Glutamatergic neuron (in vitro differentiated cells): ENCODE data around the gene PI4KA. TPM values are rescaled to one million over a fixed set of nuclear protein-coding genes. Genes with fewer than 3 reads are reported as not detected.
"Not testable (repeated sequence)": the region's sequence is repeated elsewhere in the genome, so short reads cannot be mapped to it uniquely, and the experiment has no call there.

Source experiments
- DNase-seq: peaks from one replicate; pipeline ENCODE4 v3.0.0; 2022
- H3K27ac Mint-ChIP-seq: one replicate; pipeline ENCODE4 v1.8.0; 2020; ENCODE audit warnings: mild to moderate bottlenecking, mixed read lengths, inconsistent platforms; ENCODE audit not compliant: unreplicated experiment
- H3K27me3 Mint-ChIP-seq: one replicate; pipeline ENCODE4 v1.8.0; 2020; ENCODE audit warnings: mild to moderate bottlenecking, moderate library complexity, mixed read lengths, inconsistent platforms; ENCODE audit not compliant: unreplicated experiment
- H3K36me3 Mint-ChIP-seq: one replicate; pipeline ENCODE4 v1.8.0; 2020; ENCODE audit warnings: mild to moderate bottlenecking, mixed read lengths, inconsistent platforms; ENCODE audit not compliant: unreplicated experiment
- H3K4me1 Mint-ChIP-seq: one replicate; pipeline ENCODE4 v1.8.0; 2020; ENCODE audit warnings: mild to moderate bottlenecking, low read depth, mixed read lengths, inconsistent platforms; ENCODE audit not compliant: unreplicated experiment
- H3K4me3 Mint-ChIP-seq: one replicate; pipeline ENCODE4 v1.8.0; 2020; ENCODE audit warnings: mild to moderate bottlenecking, mixed read lengths, inconsistent platforms; ENCODE audit not compliant: unreplicated experiment
- H3K9me3 Mint-ChIP-seq: one replicate; pipeline ENCODE4 v1.8.0; 2020; ENCODE audit warnings: mild to moderate bottlenecking, moderate library complexity, mixed read lengths, inconsistent platforms; ENCODE audit not compliant: unreplicated experiment
- CTCF ChIP-seq: fragments of 200-600 bp; sonication (generic); IDR thresholded peaks from one replicate; pipeline ENCODE4 v1.5.0; 2021; ENCODE audit not compliant: partially characterized antibody, unreplicated experiment
- total RNA-seq: library from RNA; stranded (reverse); fragmentation: NEBNext Ultra II Directional; extraction: Animal tissue kit (Norgen Biotek cat#: 25700); gene quantifications from one replicate; pipeline ENCODE4 v1.2.1, GENCODE V29; 2021; ENCODE audit not compliant: unreplicated experiment

PI4KA gene
- total RNA-seq, 1 donor from 2014 or later = 165 TPM

- H3K36me3 Mint-ChIP-seq = no peaks in the 10 kb centered on the region
- peaks cover 2% of the 10 kb centered on the region for H3K4me1 Mint-ChIP-seq
- TF ChIP-seq CTCF = no peak
- no peak overlapping the region for H3K4me3 Mint-ChIP-seq
- H3K9me3 Mint-ChIP-seq = no peaks in the 10 kb centered on the region
- no peak overlapping the region for H3K27ac Mint-ChIP-seq
- no peak for DNase-seq
- no peaks in the 10 kb centered on the region for H3K27me3 Mint-ChIP-seq
Observed at GRCh38 chr22:20836987-20837823, 21.4 kb downstream of the PI4KA start.

- DNase-seq = no peak
- no peak for TF ChIP-seq CTCF
- no peak overlapping the region for H3K27ac Mint-ChIP-seq
- no peaks in the 10 kb centered on the region for H3K27me3 Mint-ChIP-seq
- H3K9me3 Mint-ChIP-seq = no peaks in the 10 kb centered on the region
- no peaks in the 10 kb centered on the region for H3K4me1 Mint-ChIP-seq
- peaks cover 7% of the 10 kb centered on the region for H3K36me3 Mint-ChIP-seq
- H3K4me3 Mint-ChIP-seq = no peak overlapping the region
Observed at GRCh38 chr22:20834725-20835124, 23.9 kb downstream of the PI4KA start.

GRCh38 chr22:20834206-20834605, 24.4 kb downstream of the PI4KA start:
- Mint-ChIP-seq H3K27me3 (no peaks in the 10 kb centered on the region), H3K4me3 (no peak overlapping the region), H3K27ac (no peak overlapping the region), H3K36me3 (peaks cover 10% of the 10 kb centered on the region), H3K4me1 (no peaks in the 10 kb centered on the region), H3K9me3 (no peaks in the 10 kb centered on the region)
- no peak for TF ChIP-seq CTCF
- DNase-seq = no peak

GRCh38 chr22:20833225-20833665, 25.4 kb downstream of the PI4KA start:
- Mint-ChIP-seq H3K9me3 (no peaks in the 10 kb centered on the region), H3K27ac (no peak overlapping the region), H3K27me3 (no peaks in the 10 kb centered on the region), H3K36me3 (peaks cover 10% of the 10 kb centered on the region), H3K4me1 (no peaks in the 10 kb centered on the region), H3K4me3 (no peak overlapping the region)
- TF ChIP-seq CTCF = no peak
- DNase-seq = no peak

- Mint-ChIP-seq H3K36me3 (peaks cover 10% of the 10 kb centered on the region), H3K4me3 (no peak overlapping the region), H3K27ac (no peak overlapping the region), H3K27me3 (no peaks in the 10 kb centered on the region), H3K4me1 (no peaks in the 10 kb centered on the region), H3K9me3 (no peaks in the 10 kb centered on the region)
- no peak for DNase-seq
- no peak for TF ChIP-seq CTCF
Observed at GRCh38 chr22:20829491-20830134, 29.0 kb downstream of the PI4KA start.

- DNase-seq, H3K4me1 Mint-ChIP-seq, H3K36me3 Mint-ChIP-seq, H3K9me3 Mint-ChIP-seq, H3K27ac Mint-ChIP-seq, H3K27me3 Mint-ChIP-seq, H3K4me3 Mint-ChIP-seq: not testable (repeated sequence)
Observed at GRCh38 chr22:20826373-20827152, 32.0 kb downstream of the PI4KA start.
